Cardiac fibroblast (primary cell): ENCODE data around the gene PNMA8B.
A peak's percentile ranks its signal among the peaks of the same experiment; 100 is the strongest.

Source experiments
- DNase-seq, 2 donors: peaks; one replicate each; pipeline versions ENCODE4 v3.0.0 to v3.0.0-alpha.2; 2010; ENCODE audit warnings: low read depth in 2 of 2
- H3K4me3 ChIP-seq, 2 donors: replicated peaks in 1 of 2; 1 replicate in 1 of 2; 2 replicates in 1 of 2; pipeline ENCODE4 v1.5.1; 2011; ENCODE audit warnings: low read depth in 2 of 2, low read length in 2 of 2, mild to moderate bottlenecking in 2 of 2, moderate library complexity in 1 of 2
- TF ChIP-seq, protein P1 (sequence below): IDR thresholded peaks from one replicate; pipeline ENCODE4 v1.5.1; 2011; ENCODE audit warnings: low read depth, mild to moderate bottlenecking, low read length, inconsistent platforms

PNMA8B gene

DNA sequence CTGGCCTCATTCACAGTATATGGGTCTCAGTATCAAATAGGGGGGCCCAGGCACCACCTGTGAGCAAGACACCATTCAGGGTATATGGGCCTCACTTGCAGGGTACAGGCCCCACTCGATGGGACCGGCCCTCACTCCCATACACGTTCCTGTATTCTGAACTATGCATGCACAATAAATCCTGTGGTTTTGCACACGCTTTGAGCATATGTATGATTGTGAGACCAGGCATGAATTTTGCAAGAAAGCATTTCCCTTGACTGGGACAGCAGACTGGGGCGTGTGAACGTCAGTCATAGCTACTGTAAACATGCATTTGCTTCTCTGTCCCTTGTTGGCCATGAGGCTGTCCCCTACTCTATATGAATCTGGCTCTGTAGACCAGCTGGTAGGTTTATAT is 637 bp upstream of the PNMA8B start:
- DNase-seq = no peak
- TF ChIP-seq, protein P1, sequence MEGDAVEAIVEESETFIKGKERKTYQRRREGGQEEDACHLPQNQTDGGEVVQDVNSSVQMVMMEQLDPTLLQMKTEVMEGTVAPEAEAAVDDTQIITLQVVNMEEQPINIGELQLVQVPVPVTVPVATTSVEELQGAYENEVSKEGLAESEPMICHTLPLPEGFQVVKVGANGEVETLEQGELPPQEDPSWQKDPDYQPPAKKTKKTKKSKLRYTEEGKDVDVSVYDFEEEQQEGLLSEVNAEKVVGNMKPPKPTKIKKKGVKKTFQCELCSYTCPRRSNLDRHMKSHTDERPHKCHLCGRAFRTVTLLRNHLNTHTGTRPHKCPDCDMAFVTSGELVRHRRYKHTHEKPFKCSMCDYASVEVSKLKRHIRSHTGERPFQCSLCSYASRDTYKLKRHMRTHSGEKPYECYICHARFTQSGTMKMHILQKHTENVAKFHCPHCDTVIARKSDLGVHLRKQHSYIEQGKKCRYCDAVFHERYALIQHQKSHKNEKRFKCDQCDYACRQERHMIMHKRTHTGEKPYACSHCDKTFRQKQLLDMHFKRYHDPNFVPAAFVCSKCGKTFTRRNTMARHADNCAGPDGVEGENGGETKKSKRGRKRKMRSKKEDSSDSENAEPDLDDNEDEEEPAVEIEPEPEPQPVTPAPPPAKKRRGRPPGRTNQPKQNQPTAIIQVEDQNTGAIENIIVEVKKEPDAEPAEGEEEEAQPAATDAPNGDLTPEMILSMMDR = no peak
- H3K4me3 ChIP-seq = no peak overlapping the region

DNA sequence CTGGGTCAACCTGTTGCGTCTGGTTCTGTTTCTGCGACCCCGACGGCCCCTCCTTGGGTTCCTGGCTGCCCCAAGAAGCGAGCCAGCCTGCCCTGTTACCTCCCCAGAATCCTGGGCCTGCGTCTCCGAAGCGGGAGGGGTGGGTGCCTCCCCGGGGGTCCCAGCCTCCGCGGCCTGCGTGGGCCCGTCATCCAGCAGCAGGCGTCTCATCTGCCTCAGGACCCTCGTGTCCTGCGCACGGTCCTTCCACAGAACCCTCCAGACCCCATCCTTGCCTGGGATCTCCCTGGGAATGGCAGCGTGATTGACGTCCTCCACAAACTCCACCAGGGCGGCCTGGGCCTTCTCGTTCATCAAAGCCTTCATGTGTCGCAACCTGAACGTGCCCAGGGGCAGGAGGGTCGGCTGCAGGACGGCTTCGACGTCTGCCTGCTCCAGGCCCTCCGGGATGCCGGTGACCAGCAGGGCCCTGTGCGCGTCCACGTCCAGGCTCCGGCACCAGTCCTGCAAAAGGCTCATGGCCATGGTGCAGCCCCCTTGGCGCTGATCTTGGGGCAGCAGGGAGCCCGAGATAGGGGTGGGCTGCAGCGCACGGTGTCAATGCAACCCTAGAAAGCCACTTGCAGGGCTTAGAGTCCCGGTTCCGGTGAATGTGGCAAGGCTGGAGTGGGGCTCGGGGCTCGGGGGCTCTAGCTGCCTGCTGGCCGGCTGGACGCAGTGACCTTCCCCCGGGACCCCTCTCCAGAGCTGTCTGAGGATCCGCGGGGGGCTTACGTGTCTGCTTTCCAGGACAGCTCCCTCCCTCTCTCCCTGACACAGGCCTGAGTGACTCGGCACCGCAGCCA is 504 bp downstream of the PNMA8B start:
- peak overlapping the region in 1 of 2 donors; percentile 31 for H3K4me3 ChIP-seq
- TF ChIP-seq, protein P1 = no peak
- no peak for DNase-seq

DNA sequence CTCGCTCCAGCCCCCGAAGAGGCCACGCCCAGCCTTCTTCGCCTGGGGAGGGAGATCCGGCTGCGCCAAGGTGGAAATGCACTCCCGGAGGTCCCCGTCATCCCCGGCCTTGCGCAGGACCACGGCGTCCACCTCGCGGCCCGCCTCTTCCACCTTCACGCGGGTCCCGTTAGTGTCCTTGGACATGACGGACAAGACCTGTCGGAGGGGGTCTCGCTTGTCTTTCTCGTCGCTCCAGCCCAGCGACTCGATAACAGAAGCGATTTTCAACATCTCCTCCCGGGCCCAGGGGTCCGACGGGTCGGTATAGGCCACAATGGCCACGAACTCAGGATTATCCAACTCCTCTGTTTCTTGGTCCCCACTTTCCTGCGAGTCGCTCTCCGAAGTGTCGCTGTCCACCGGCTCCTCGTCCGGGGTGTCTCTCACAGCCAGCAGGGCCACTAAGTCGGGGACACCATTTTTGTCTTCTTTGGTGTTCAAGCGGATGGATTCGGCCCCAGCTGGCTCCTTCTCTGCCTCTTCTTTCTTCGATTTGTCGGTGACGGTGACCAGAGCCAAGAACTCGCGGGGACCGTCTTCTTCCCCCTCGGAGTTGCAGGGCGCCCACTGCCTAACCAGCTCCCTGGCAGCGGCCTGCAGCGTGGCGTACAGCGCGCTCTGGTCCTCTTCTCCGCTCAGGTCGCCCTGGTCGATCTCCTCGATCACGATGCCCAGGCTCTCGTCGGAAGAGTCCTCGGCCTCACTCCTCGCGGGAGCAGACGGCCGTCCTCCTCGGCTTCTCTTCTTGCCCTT is 1.3 kb downstream of the PNMA8B start:
- no peak overlapping the region for H3K4me3 ChIP-seq
- DNase-seq = no peak
- TF ChIP-seq, protein P1 = no peak

DNA sequence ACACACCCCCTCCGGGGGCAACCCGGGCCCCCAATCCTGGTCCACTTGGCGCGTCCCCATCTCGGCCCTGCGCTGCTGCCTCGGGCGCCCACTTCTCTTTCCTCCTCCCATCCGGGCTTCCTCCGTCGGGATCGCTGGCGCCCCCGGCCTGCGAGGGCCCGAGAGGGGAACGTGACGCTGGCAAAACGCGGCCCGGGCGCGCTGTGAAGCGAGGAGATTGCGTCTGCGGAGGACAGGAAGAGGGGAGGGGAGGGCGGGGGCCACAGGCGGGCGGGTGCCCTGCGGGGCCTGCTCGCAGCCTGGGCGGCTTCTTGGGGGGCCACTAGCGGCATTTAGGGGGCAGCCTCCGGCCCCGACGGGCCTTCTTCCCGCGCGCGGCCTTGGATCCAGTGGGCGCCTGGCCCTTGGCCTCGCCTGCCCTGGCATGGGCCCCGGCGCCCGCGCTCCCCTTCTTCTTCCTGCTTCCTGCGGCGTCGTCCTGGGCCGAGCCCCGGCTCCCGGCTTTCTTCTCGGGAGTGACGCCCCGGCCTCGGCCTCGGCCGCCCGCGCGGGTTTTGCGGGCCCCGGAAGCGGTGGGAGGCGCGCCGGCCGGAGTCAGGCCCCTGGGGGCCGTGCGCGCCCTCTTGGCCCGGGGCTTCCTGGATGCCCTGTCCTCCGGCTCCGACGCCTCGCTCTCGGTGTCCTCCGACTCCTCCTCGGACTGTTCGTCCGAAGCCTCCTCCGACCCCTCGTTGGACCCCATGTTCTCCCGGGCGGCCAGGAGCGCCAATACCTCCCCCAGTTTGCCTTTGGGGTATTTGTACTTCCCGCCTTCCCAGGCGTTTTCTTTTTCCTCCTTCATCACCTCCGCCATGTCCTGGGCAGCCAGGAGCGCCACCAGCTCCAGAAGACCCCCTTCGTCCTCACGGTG is 2.2 kb downstream of the PNMA8B start:
- peak in 1 of 2 donors; percentile 20 for DNase-seq
- TF ChIP-seq, protein P1 = no peak
- H3K4me3 ChIP-seq = no peak overlapping the region

DNA sequence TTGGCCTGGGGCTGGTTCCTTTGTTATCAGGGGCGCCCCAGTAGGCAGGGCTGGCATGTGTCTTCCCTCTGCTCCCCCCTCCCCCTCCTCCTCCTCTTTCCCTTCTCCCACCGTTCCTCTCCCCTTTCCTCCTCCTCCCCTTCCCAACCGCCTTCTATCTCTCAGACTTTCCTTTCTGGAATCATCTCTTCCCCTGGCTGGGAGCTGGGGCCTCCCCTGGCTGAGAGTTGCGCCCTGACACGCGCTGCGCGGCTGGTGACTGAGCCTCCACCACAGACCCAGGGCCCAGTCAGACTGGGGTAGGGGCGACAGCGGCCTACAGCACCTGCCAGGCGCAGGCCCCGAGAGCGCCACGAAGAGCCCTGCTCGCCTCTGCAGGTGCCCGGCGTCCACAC is 2.8 kb downstream of the PNMA8B start:
- no peak overlapping the region for H3K4me3 ChIP-seq
- DNase-seq = no peak
- TF ChIP-seq, protein P1 = no peak

DNA sequence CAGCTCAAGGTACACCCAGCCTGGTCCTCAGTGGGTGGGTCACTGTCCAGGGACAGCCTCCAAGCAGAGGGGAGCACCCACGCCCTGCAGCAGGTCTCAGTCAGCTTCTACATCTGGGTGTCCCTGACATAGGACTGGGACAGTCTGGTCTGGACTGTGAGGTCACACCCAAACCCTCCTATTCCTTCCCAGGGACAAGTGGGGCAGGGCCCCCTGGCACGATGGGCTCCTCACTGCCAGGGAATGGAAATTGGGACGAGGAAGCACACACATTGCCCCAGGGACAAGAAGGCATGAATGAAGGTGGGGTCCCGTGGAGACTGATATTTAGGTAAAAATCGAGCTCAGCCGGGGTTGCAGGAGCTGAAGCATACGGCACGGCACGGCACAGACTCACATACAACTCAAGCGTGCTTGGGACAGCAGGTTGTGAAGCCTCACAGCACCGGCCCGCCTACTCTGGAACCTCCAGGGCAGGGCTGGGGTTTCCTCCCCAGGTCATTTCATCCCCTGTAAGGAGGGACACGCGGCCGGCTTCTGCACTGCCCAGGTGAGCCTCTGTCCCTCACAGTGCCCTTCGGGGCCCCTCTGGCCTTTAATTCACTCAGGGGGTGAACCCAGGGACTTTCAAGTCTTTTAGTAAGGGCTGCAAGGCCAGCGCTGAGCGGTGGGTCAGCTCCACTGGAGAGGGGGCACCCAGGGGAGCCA is 3.5 kb downstream of the PNMA8B start:
- DNase-seq = no peak
- no peak overlapping the region for H3K4me3 ChIP-seq
- TF ChIP-seq, protein P1 = no peak
